ENCODE data around the gene NHSL1.
A peak's percentile ranks its signal among the peaks of the same experiment; 100 is the strongest.

NHSL1 gene

DNA sequence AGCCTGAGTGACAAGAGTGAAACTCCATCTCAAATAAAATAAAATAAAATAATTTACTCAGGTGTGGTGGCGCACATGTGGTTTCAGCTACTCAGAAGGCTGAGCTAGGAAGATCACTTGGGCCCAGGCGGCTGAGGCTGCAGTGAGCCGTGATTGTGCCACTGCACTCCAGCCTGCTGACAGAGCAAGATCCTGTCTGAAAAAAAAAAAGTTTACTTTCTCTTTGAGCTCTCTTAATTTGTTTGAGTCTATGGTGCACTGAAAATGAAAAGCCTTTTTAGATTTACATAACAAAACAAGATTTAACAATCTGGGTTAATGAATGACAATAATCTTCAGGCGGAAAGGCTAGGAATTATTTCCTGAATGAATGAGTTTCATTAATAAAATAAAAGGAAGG lies 23.3 kb upstream of the NHSL1 start:
- no peaks in the 10 kb centered on the region for H3K27me3 Mint-ChIP-seq (ENCODE audit: low read depth, poor library complexity)
- H3K36me3 Mint-ChIP-seq (ENCODE audit: low read depth) = peaks cover 33% of the 10 kb centered on the region
- no peak overlapping the region for H3K4me3 Mint-ChIP-seq
- H3K9me3 Mint-ChIP-seq = peaks cover 20% of the 10 kb centered on the region
- TF ChIP-seq, protein P1, sequence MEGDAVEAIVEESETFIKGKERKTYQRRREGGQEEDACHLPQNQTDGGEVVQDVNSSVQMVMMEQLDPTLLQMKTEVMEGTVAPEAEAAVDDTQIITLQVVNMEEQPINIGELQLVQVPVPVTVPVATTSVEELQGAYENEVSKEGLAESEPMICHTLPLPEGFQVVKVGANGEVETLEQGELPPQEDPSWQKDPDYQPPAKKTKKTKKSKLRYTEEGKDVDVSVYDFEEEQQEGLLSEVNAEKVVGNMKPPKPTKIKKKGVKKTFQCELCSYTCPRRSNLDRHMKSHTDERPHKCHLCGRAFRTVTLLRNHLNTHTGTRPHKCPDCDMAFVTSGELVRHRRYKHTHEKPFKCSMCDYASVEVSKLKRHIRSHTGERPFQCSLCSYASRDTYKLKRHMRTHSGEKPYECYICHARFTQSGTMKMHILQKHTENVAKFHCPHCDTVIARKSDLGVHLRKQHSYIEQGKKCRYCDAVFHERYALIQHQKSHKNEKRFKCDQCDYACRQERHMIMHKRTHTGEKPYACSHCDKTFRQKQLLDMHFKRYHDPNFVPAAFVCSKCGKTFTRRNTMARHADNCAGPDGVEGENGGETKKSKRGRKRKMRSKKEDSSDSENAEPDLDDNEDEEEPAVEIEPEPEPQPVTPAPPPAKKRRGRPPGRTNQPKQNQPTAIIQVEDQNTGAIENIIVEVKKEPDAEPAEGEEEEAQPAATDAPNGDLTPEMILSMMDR (IDR thresholded peaks at IDR 0.05) = no peak
- DNase-seq = no peak
- peaks cover 24% of the 10 kb centered on the region for H3K4me1 Mint-ChIP-seq
- no peak overlapping the region for H3K27ac Mint-ChIP-seq

DNA sequence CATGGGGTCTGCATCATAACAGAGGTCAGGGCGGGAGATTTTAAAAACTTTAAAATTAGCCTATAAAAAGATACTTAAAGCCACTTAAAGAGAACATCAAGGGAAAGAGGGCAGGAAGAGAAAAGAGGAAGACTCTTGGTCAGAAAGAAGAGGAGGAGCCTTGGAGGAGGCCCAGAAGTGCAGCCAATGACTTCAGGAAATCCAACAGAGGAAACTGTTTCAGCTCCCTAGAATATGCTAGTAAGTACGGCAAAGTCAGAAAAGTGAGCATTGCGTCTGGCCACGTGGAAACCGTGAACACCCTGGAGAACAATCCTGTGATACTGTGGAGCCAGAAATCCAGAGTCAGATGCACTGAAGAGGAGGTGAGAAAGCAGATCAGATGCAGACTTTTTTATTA lies 22.5 kb upstream of the NHSL1 start:
- peak overlapping the region; percentile 10 for H3K27ac Mint-ChIP-seq
- H3K27me3 Mint-ChIP-seq (ENCODE audit: low read depth, poor library complexity) = no peaks in the 10 kb centered on the region
- peaks cover 16% of the 10 kb centered on the region for H3K4me1 Mint-ChIP-seq
- H3K36me3 Mint-ChIP-seq (ENCODE audit: low read depth) = peaks cover 40% of the 10 kb centered on the region
- TF ChIP-seq, protein P1 (IDR thresholded peaks at IDR 0.05) = no peak
- H3K4me3 Mint-ChIP-seq = no peak overlapping the region
- no peak for DNase-seq
- peaks cover 25% of the 10 kb centered on the region for H3K9me3 Mint-ChIP-seq

DNA sequence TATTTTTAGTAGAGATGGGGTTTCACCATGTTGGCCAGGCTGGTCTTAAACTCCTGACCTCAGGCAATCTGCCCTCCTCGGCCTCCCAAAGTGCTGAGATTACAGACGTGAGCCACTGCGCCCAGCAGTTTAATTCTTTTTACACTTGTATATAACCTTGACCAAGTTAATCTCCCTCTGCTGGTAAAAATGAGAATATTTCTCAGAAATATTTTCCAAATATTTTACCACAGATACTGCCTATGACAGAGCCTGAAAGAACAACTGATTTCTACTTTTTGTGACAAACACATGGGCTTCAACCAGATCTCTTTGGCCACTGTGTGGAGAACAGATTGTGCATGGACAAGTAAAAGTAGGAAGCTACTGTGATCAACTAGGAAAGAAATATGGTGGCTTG lies 21.2 kb upstream of the NHSL1 start:
- H3K36me3 Mint-ChIP-seq (ENCODE audit: low read depth) = peaks cover 48% of the 10 kb centered on the region
- peaks cover 25% of the 10 kb centered on the region for H3K9me3 Mint-ChIP-seq
- TF ChIP-seq, protein P1 (IDR thresholded peaks at IDR 0.05) = no peak
- no peak overlapping the region for H3K4me3 Mint-ChIP-seq
- no peak for DNase-seq
- H3K4me1 Mint-ChIP-seq = peaks cover 6% of the 10 kb centered on the region
- no peaks in the 10 kb centered on the region for H3K27me3 Mint-ChIP-seq (ENCODE audit: low read depth, poor library complexity)
- no peak overlapping the region for H3K27ac Mint-ChIP-seq

DNA sequence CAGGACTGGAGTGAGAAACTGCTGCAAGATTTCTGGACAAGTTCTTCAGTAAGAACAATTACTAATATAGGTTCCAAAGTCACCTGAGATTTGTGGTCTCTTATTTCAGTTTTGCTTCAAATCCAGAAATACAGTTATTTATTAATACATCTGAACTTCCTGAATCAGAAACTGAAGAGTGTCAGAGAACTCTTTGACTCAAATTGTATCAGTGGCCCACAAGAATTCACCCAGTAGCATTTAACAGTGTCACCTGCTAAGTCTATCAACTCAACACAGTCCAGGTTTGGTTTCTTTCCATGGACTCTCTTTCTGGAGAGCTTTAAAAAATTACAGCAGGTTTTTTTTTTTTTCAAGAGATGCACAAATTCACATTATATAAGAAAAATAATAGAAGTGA lies 18.8 kb upstream of the NHSL1 start:
- H3K4me3 Mint-ChIP-seq = no peak overlapping the region
- TF ChIP-seq, protein P1 (IDR thresholded peaks at IDR 0.05) = no peak
- no peak overlapping the region for H3K27ac Mint-ChIP-seq
- H3K36me3 Mint-ChIP-seq (ENCODE audit: low read depth) = peaks cover 48% of the 10 kb centered on the region
- no peak for DNase-seq
- peaks cover 25% of the 10 kb centered on the region for H3K9me3 Mint-ChIP-seq
- H3K4me1 Mint-ChIP-seq = peaks cover 4% of the 10 kb centered on the region
- H3K27me3 Mint-ChIP-seq (ENCODE audit: low read depth, poor library complexity) = no peaks in the 10 kb centered on the region

DNA sequence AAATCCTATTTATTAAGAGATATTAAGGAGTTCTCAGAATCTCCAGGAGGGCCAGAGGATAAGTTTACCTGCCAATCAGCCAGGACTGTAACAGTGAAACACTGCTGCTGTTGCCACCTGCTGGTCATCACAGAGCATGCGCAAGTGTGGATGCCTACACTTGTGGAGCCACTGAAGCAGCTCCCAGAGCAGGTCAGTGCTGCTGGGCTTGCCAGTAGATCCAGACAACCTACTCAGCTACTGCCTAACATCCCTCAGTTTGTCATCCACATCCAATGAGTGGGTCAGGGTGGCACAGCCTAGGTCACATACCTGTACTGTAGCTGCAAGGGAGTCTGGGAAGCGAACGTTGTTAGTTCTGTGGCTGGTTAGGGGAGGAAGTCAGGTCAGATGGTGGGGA lies 18.3 kb upstream of the NHSL1 start:
- H3K27ac Mint-ChIP-seq = no peak overlapping the region
- peaks cover 5% of the 10 kb centered on the region for H3K4me1 Mint-ChIP-seq
- H3K36me3 Mint-ChIP-seq (ENCODE audit: low read depth) = peaks cover 44% of the 10 kb centered on the region
- peaks cover 25% of the 10 kb centered on the region for H3K9me3 Mint-ChIP-seq
- DNase-seq = no peak
- H3K4me3 Mint-ChIP-seq = no peak overlapping the region
- TF ChIP-seq, protein P1 (IDR thresholded peaks at IDR 0.05) = no peak
- H3K27me3 Mint-ChIP-seq (ENCODE audit: low read depth, poor library complexity) = peaks cover 4% of the 10 kb centered on the region

DNA sequence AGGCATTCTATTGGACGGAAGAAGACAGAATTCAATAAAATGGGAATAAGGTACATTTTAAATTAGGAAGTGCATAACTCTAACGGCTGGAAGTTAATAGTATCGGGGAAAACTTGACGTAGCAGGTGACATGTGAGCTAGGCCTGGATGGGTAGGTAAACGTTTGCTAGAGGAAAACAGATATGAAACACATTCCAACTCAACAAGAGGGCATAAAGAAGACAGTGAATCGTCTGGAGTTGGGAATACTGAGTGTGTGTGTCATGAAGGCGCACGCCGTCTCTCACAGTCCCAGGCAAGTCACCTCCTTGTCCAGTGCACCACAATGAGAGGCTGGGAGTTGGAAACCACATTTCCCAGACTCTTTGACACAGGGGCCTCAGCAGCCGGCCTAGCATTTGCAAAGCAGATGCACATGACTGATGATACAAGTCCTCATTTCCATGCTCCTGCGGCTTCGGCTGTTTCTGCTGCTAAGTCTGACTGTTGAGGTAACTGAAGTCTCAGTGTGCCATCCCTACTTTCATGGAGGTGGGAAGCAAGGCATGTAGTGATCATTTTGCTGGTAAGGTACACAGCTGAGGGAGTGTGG lies 16.5 kb upstream of the NHSL1 start:
- Mint-ChIP-seq H3K27me3 (ENCODE audit: low read depth, poor library complexity) (peaks cover 4% of the 10 kb centered on the region), H3K4me3 (no peak overlapping the region), H3K36me3 (ENCODE audit: low read depth) (peaks cover 35% of the 10 kb centered on the region), H3K27ac (no peak overlapping the region), H3K9me3 (peaks cover 25% of the 10 kb centered on the region), H3K4me1 (peaks cover 10% of the 10 kb centered on the region)
- no peak for DNase-seq
- TF ChIP-seq, protein P1 (IDR thresholded peaks at IDR 0.05) = no peak

Measured in nephron progenitor cell (in vitro differentiated cells).